GM19023 (cell line): ENCODE measurements around the gene NFILZ.

Experiments used
- ATAC-seq: cut with Tn5 transposase; IDR thresholded peaks from one replicate; pipeline ENCODE4 v1.9.1; 2021; ENCODE audit warnings: mild to moderate bottlenecking, moderate library complexity; ENCODE audit not compliant: unreplicated experiment

The NFILZ gene

DNA sequence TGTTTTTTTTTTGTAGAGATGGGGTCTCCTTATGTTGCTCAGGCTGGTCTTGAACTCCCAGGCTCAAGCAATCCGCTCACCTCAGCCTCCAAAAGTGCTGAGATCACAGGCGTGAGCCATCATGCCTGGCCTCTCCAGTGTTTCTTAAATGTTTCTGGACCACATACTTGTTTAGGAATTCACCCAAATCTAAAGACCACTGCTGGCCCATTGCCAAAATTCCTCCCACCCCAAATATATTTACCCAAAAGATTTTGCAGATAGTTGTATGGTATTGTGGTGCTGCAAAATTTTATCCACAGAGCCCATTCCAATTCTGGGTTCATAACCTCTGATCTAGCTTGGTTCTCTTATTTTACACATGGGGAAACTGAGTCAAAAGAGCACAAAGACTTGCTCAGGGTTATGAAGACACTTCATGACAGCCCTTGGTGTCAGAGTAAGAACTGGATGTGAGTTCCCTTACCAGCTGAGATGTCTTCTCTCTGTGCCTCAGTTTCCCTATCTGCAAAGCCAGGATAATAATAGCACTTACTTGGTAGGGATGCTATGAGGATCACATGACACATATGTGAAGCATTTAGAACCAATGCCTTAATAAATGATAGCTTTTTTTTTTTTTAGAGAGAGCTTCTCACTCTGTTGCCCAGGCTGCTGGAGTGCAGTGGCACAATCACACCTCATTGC lies 10.9 kb downstream of the NFILZ start:
- ATAC-seq = no peak

- ATAC-seq = no peak
These were observed 11.6 kb downstream of the NFILZ start for GRCh38 chr19:8641908-8642547.

DNA sequence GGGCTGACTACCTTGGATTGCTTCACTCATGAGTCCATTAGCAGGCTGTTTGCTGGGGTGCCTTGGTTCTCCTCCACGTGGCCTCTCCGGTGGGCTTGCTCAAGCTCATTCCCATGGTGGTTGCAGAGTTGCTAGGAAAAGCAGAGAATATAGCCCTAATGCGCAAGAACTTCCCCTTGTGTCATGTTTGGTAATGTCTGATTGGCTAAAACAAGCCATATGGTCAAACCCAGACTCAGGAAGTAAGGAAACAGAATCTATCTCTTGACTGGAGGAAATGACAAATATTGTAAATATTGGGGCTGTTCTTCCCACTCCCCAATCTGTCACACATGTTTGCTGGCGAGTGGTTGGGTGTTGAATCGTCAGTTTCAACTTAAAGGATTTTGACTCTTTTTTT lies 12.1 kb downstream of the NFILZ start:
- no peak for ATAC-seq

DNA sequence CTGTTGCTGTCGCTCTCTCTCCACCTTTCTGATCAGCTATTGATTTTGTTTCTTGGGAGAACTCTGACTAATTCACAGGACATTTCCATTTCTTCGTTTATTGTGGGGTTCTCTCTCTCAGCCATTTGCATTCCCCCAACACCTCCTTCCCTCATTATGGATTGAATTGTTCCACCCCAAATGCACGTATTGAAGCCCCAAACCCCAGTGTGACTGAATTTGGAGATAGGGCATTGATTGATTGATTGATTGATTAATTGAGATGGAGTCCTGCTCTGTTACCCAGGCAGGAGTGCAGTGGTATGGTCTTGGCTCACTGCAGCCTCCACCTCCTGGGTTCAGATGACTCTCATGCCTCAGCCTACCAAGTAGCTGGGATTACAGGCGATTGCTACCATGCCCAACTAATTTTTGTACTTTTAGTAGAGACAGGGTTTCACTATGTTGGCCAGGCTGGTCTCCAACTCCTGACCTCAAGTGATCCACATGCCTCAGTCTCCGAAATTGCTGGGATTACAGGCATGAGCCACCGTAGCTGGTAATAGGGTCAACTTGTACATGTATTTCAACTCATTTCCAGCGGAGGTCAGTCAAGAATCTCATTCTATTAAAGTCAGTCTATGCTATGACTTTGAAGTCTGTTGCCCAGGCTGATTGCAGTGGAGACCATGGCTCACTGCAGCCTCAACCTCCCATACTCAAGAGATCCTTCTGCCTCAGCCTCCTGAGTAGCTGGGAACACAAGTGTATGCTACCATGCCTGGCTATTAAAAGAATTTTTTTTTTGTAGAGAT lies 13.6 kb downstream of the NFILZ start:
- no peak for ATAC-seq

GRCh38 chr19:8648240-8648639 lies 17.8 kb downstream of the NFILZ start:
- no peak for ATAC-seq

GRCh38 chr19:8654591-8655339 lies 24.3 kb downstream of the NFILZ start:
- ATAC-seq = no peak

DNA sequence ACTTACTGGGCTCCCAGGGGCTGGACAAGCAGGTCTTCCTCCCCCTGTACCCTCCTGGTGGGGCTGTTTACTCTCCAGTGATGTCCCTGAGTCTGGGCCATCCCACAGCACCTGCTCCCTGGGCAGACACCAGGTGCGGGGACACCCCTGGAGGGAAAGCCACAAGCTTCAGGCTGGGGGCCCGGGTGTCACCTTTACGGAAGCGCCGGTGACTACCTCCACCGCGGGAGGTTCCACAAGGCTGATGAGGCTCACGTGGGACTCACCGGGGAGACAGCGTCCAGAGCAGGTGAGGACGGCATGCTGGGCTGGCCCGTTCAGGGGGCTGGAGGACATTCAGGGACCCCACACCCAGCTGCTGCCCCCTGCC lies 24.9 kb downstream of the NFILZ start:
- ATAC-seq = no peak

DNA sequence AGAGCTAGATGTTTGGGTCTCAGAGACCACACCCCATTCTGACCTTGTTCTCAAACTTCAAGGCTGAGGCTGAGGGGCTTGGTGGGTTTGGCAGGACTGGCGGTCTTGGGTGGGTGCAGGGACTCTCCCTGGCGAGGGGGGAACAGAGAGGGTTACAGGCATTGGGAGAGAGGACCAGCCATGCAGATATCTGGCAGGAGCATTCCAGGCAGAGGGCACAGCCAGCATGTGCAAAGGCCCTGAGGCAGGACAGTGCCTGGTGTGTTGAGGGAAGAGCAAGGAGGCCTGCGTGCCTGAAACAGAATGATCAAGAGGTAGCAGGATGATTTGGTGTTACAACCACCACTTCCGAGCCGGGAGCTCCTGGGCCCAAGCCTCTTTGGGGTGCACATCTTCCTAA lies 27.4 kb downstream of the NFILZ start:
- no peak for ATAC-seq

DNA sequence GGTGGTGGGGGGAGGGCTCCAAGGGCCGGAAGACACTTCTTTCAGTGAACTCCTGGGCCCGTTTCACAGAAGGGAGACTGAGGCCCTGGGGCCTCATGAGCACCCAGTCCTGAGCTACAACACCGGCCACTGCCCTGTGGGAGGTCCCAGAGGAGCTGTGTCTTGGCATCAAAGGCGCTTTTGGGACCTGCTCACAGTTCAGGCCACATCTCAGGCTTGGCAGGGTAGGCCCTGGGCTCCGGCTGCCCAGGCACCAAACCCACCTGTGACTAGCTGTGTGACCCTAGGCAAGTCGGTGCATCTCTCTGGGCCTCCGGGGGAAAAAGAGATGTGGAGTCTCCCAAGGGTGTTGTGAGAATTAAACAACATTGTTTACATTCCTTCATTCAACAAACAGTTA lies 29.5 kb downstream of the NFILZ start:
- no peak for ATAC-seq

DNA sequence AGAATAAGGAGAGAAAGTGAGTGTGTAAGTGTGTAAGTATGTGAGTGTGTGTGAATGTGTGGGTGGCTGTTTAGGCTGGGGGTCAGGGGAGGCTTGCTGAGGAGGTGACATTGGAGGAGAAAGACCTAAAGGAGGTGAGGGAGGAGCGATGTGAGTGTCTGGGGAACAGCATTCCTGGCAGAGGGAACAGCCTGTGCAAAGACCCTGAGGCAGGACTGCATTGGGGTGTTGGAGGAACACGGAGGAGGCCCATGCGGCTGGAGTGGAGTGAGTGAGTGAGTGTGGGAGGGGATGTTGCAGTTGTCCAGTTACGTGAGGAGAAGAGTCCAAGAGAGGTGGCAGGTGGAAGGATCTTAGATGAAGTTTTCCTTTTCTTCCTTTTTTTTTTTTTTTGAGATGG lies 31.8 kb downstream of the NFILZ start:
- ATAC-seq = no peak

DNA sequence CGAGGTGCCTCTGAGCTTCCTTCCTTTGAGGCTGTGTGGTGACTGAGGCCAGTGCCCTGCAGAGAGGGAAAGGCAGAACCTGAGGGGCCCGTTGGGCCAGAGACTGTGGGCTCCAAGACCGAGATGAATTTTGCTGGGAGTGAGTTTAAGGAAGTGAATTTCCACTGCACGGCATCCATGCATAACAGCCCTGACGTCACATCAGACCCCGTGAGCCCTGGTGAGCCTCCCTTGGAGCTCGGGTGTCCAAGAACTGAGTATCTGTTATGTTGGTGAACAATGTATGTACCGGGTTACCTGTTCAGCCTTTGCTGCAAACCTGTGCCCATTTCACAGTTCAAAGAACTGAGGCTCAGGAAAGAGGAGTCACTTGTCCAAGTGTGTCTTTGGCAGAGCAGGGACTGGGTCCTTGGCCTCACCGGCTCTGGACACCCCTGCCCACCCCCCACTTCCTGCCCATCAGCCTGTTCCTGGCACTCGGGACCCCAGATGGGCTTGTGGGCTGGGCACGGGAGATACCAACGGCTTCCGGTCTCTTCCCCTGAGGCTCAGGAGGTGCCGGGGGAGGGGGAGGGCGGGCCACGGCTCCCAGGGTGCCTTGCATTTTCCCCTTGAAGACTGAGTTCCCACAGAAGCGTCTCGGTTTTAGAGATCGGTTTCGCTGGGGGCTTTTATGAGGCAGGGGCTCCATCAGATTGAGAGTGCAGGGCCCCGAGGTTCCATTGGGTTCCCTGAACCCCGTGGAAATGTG lies 33.7 kb downstream of the NFILZ start:
- ATAC-seq = no peak

DNA sequence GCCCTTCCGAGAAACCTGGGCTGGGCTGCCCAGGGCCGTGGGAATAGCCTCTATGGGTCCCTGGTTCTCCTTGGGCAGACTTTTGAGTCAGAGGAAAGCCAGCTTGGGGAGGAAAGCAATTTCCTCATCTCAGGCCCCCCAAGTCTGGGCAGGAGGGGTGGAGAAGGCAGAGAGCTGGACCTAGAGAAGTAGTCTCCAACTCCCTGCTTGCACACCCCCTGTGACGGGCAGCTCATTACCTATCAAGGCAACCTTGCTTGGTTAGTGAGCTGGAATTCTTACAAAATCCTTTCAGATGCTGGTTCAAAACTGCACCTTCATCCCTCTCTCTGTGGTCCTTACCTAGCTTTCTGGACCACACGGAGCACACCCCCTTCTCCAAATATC lies 34.2 kb downstream of the NFILZ start:
- ATAC-seq = no peak

- no peak for ATAC-seq
These were observed 35.2 kb downstream of the NFILZ start for GRCh38 chr19:8665468-8666213.

- no peak for ATAC-seq
These were observed 36.5 kb downstream of the NFILZ start for GRCh38 chr19:8666814-8667405.

- no peak for ATAC-seq
These were observed 43.0 kb downstream of the NFILZ start for GRCh38 chr19:8673276-8673891.

DNA sequence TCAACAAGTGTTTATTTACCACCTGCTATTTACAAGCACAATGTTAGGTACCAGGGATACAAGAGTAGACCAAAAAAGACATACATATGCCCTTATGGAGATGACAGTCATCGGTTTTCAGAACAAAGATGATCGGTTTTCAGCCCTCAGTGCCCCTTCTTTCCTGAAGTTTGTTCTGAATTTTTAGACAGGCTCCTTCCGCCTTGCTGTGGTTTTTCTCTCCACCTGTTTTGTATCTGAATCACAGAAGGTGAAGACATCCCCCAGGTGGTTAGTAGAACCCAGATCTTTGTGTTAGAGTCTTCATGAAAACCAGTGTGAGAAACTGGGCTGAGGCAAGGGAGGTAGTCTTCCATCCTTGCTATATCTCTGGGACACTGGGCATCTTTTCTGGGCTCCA lies 44.6 kb downstream of the NFILZ start:
- no peak for ATAC-seq

DNA sequence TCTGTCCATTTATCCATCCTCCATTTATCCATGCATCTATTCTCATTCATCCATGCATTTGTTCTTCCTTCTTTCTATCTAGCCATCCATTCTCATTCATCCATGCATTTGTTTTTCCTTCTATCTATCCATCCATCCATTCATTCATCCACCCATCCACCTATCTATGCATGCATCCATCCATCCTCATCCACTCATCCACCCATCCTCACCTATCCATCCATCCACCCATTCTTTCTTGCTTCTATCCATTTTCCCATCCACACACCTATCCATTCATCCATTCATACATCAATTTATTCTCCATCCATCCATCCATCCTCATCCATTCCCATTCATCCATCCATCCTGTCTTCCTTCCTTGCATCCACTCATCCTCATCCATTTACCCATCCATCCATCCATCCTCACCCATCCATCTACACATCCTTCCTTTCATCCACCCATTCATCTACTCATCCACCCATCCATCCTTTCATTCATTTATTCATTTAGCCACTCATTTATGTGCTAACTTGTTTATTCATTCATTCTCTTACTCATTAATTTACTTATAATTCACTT lies 47.9 kb downstream of the NFILZ start:
- ATAC-seq = no peak
